Neutrophil (primary cell): ENCODE measurements around the gene RPTOR.

Source experiments
- H3K27ac ChIP-seq: fragments of 200-600 bp; sonication (generic); 2 replicates; pipeline ENCODE4 v1.5.1; 2016; ENCODE audit warnings: mild to moderate bottlenecking, moderate library complexity
- H3K27me3 ChIP-seq: fragments of 200-600 bp; sonication (generic); 2 replicates; pipeline ENCODE4 v1.6.0; 2016; ENCODE audit warnings: mild to moderate bottlenecking
- H3K36me3 ChIP-seq: fragments of 200-600 bp; sonication (generic); 2 replicates; pipeline ENCODE4 v1.5.1; 2017
- H3K4me1 ChIP-seq, 2 experiments: fragments of 200-600 bp in 1 of 2; sonication (generic) in 1 of 2; 1 replicate in 1 of 2; 2 replicates in 1 of 2; pipeline versions ENCODE4 v1.5.1 to v1.6.1; 2013 to 2016; ENCODE audit warnings: low read depth in 1 of 2, low read length in 1 of 2, mild to moderate bottlenecking in 1 of 2, moderate library complexity in 1 of 2; ENCODE audit not compliant: control insufficient read depth in 1 of 2, insufficient read depth in 1 of 2
- H3K4me3 ChIP-seq, 2 experiments: fragments of 200-600 bp in 1 of 2; sonication (generic) in 1 of 2; 1 replicate in 1 of 2; 2 replicates in 1 of 2; pipeline ENCODE4 v1.5.1; 2013 to 2016; ENCODE audit warnings: low read depth in 1 of 2, low read length in 1 of 2, mild to moderate bottlenecking in 1 of 2, moderate library complexity in 1 of 2
- H3K9me3 ChIP-seq: fragments of 200-600 bp; sonication (generic); 2 replicates; pipeline ENCODE4 v1.5.1; 2016
- TF ChIP-seq, protein P1 (sequence below): fragments of 200-600 bp; sonication (generic); IDR thresholded peaks from 2 replicates; pipeline ENCODE4 v1.5.1; 2016; ENCODE audit warnings: antibody characterized with exemption

Gene RPTOR

DNA sequence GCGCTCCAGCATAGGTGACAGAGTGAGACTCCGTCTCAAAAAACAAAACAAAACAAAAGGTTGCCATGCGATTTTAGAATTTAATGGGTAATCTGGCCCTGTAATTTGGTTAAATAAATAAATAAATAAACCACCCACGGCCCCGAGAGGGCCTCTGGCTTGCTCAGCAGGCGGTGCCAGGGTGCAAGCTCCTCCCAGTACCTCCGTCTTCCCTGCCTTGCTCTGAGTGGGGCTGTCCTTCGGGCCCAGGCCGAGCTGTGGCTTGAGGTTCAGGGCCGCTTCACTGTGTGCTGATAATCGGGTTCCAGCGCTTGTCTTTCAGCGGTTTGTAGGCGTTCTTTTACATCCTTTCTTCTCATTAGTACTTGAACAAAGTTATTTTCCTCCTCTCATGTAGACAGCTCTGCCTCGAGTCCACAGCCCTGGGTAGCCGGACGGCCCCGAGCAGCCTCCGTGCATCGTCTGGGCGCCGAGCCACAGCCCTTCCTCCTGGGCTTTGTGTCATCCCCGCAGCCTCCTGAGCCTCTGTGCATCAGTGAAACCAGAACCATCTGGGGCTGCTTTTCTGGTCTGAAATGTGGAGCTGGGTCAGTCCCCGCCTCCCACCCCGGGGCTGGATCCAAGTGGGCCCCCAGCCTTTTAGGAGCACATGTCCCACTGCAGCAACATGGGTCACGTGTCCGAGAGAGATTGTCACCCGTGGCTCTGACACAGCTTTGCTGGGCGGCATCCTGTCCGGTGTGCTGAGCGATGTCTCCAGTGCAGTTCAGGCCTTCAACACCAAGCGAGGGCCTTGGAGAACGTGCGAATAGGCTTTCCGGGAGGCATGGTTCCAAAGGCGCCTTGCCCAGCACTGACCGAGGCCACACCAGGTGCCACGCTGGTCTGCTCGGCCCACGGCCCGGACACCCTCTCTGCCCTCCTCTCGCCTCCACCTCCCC lies 289.6 kb downstream of the RPTOR start:
- Histone ChIP-seq H3K36me3 (no peaks in the 10 kb centered on the region), H3K27me3 (no peaks in the 10 kb centered on the region), H3K4me3 (no peak overlapping the region), H3K4me1 (peaks cover 10 to 12% of the 10 kb centered on the region in 2 experiments), H3K27ac (no peak overlapping the region), H3K9me3 (no peaks in the 10 kb centered on the region)
- TF ChIP-seq, protein P1, sequence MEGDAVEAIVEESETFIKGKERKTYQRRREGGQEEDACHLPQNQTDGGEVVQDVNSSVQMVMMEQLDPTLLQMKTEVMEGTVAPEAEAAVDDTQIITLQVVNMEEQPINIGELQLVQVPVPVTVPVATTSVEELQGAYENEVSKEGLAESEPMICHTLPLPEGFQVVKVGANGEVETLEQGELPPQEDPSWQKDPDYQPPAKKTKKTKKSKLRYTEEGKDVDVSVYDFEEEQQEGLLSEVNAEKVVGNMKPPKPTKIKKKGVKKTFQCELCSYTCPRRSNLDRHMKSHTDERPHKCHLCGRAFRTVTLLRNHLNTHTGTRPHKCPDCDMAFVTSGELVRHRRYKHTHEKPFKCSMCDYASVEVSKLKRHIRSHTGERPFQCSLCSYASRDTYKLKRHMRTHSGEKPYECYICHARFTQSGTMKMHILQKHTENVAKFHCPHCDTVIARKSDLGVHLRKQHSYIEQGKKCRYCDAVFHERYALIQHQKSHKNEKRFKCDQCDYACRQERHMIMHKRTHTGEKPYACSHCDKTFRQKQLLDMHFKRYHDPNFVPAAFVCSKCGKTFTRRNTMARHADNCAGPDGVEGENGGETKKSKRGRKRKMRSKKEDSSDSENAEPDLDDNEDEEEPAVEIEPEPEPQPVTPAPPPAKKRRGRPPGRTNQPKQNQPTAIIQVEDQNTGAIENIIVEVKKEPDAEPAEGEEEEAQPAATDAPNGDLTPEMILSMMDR: no peak

DNA sequence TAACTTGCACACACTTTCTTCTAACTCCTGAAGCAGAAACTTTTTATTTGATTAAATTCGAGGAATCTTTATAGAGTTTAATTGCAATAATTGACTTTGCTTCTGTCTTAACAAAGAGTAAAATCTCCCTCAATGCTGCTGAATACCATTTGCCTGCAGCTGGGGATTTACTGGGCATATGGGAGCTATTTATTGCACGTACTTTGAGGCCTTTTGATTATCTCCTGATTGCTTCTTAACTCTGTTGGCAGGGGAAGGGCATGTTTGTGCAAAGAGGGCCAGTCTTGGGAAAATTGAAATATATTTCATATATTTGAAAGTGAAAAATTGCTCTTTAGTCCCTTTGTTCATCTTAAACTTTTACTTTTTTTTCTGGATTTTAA lies 290.2 kb downstream of the RPTOR start:
- Histone ChIP-seq H3K4me1 (peaks cover 10 to 12% of the 10 kb centered on the region in 2 experiments), H3K27me3 (no peaks in the 10 kb centered on the region), H3K4me3 (no peak overlapping the region), H3K27ac (no peak overlapping the region), H3K9me3 (no peaks in the 10 kb centered on the region), H3K36me3 (no peaks in the 10 kb centered on the region)
- TF ChIP-seq, protein P1: no peak

DNA sequence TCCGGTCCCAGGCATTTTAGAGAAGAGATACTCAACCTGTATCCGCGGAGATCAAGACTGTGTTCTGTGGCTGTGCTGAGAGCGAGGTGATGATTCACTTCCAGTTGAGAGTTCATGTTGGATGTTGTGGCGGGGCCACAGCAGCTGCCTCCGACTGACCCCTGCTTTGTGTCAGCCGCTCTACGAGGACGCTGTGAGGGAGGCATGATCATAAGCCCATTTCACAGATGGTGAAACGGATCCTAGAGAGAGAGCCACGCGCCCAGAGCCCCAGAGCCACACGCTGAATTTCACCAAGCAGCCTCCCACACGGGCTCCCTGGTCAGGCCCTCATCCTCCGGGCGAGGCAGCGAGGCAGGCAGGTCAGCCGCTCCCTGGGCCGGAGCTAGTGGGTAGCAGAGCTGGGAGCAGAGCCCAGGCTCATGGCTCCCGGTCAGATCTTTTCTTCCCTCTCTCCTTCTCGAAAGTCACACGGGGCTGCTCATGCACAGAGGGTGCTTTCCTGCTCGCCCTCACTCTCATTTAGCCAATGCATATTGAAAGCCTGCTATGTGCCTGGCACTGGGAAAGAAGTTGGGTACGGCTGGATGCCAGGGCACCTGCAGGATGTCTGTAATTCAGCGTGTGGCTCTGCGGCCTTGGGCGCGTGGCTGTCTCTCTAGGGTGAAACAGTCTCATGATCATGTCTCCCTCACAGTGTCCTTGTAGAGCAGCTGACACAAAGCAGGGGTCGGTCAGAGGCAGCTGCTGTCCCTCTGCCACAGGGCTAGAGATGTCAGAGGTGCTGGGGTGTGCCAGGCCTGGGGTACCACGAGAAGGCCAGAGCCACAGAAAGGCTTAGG lies 291.4 kb downstream of the RPTOR start:
- no peak overlapping the region for H3K27ac ChIP-seq
- H3K9me3 ChIP-seq: no peaks in the 10 kb centered on the region
- peaks cover 10 to 12% of the 10 kb centered on the region in 2 experiments for H3K4me1 ChIP-seq
- TF ChIP-seq, protein P1: no peak
- no peaks in the 10 kb centered on the region for H3K36me3 ChIP-seq
- H3K27me3 ChIP-seq: no peaks in the 10 kb centered on the region
- no peak overlapping the region for H3K4me3 ChIP-seq

DNA sequence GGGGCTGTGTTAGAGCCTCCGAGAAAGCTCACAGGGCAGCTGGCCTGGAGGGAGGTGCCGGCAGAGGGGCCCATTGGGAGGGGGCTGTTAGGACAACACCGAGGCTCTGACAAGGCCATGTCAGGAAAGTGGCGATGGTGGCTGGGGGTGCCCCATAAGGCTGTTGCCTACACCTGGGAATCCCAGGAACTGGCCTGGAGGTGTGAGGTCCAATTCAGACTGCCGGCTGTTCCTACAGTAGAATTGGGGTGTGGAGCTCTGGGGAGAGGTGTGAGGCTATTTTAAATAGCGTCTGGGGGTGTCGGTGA lies 292.0 kb downstream of the RPTOR start:
- H3K4me3 ChIP-seq: no peak overlapping the region
- H3K27me3 ChIP-seq: no peaks in the 10 kb centered on the region
- no peak overlapping the region for H3K27ac ChIP-seq
- H3K36me3 ChIP-seq: no peaks in the 10 kb centered on the region
- peaks cover 10 to 12% of the 10 kb centered on the region in 2 experiments for H3K4me1 ChIP-seq
- TF ChIP-seq, protein P1: no peak
- no peaks in the 10 kb centered on the region for H3K9me3 ChIP-seq

DNA sequence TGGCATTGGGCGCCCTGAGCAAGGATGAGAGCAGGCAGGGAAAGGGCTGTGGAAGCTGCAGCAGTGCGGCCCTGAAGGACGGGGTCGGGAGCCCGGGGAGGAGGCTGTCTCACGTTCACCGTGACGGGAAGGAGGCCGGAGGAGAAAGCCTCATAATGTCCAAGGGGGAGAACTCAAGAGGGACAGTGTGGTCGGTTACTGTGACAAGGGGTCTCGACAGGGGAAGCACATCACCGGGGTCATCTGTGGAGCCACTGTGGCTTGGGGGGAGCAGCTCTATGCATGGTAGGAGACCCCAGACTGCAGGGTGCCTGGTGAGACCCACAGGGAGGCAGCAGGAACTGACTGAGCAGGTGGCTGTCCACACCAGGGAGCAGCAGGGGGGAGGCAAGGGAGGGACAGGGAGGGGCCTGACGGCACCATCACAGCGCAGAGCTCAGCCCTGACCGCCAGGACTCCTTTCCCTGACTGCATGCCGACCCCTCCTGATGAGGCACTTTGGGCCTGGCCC lies 292.4 kb downstream of the RPTOR start:
- peaks cover 10 to 12% of the 10 kb centered on the region in 2 experiments for H3K4me1 ChIP-seq
- TF ChIP-seq, protein P1: no peak
- H3K4me3 ChIP-seq: no peak overlapping the region
- no peaks in the 10 kb centered on the region for H3K36me3 ChIP-seq
- H3K9me3 ChIP-seq: no peaks in the 10 kb centered on the region
- no peaks in the 10 kb centered on the region for H3K27me3 ChIP-seq
- H3K27ac ChIP-seq: no peak overlapping the region
